ACHN (cell line): ENCODE measurements around the gene ADAMTS14.

Experiments
- DNase-seq: peaks from one replicate; pipeline ENCODE4 v3.0.0-alpha.2; 2015
- in situ Hi-C: cut with HindIII; loops from 2 replicates; pipeline ENCODE4 v1.10.0; 2017; ENCODE audit warnings: low sequenced_read_pairs, low pct_ligation_motif_present, low pct_unique_long_range_greater_than_20kb

The ADAMTS14 gene

GRCh38 chr10:70738761-70739121 is 66.4 kb downstream of the ADAMTS14 start:
- in situ Hi-C loops = no loop called here
- DNase-seq = no peak

- in situ Hi-C loops = no loop called here
- no peak for DNase-seq
These were observed 68.3 kb downstream of the ADAMTS14 start for GRCh38 chr10:70740406-70741288.

- no peak for DNase-seq
- in situ Hi-C loops = no loop called here
These were observed 70.5 kb downstream of the ADAMTS14 start for GRCh38 chr10:70742537-70743429.

GRCh38 chr10:70743430-70743788 is 71.1 kb downstream of the ADAMTS14 start:
- in situ Hi-C loops = no loop called here
- no peak for DNase-seq

GRCh38 chr10:70743879-70744278 is 71.6 kb downstream of the ADAMTS14 start:
- DNase-seq = no peak
- in situ Hi-C loops = no loop called here

- no peak for DNase-seq
- in situ Hi-C loops = no loop called here
These were observed 72.4 kb downstream of the ADAMTS14 start for GRCh38 chr10:70744617-70745143.

- in situ Hi-C loops = no loop called here
- DNase-seq = no peak
These were observed 73.2 kb downstream of the ADAMTS14 start for GRCh38 chr10:70745555-70745954.

GRCh38 chr10:70747192-70747965 is 75.1 kb downstream of the ADAMTS14 start:
- in situ Hi-C loops = no loop called here
- DNase-seq = no peak

GRCh38 chr10:70748305-70748704 is 76.0 kb downstream of the ADAMTS14 start:
- in situ Hi-C loops = no loop called here
- no peak for DNase-seq

GRCh38 chr10:70748801-70749573 is 76.7 kb downstream of the ADAMTS14 start:
- in situ Hi-C loops = no loop called here
- no peak for DNase-seq

- in situ Hi-C loops = no loop called here
- DNase-seq = no peak
These were observed 77.5 kb downstream of the ADAMTS14 start for GRCh38 chr10:70749756-70750155.

- in situ Hi-C loops = no loop called here
- no peak for DNase-seq
These were observed 77.9 kb downstream of the ADAMTS14 start for GRCh38 chr10:70750156-70750703.

- DNase-seq = no peak
- in situ Hi-C loops = no loop called here
These were observed 79.0 kb downstream of the ADAMTS14 start for GRCh38 chr10:70751356-70751755.

GRCh38 chr10:70751991-70752390 is 79.7 kb downstream of the ADAMTS14 start:
- no peak for DNase-seq
- in situ Hi-C loops = no loop called here

GRCh38 chr10:70752571-70752970 is 80.3 kb downstream of the ADAMTS14 start:
- in situ Hi-C loops = no loop called here
- DNase-seq = no peak

- in situ Hi-C loops = no loop called here
These were observed 80.8 kb downstream of the ADAMTS14 start for GRCh38 chr10:70753026-70753663.

GRCh38 chr10:70753841-70754621 is 81.7 kb downstream of the ADAMTS14 start:
- peak; percentile 46 for DNase-seq
- in situ Hi-C loops = no loop called here

More at GRCh38 chr10:70753026-70753663, 80.8 kb downstream of the ADAMTS14 start:
- no peak for DNase-seq
